ENCODE results near the gene COL1A1.

Gene COL1A1

GRCh38 chr17:50203604-50204345 lies 2.3 kb upstream of the COL1A1 start:
- no peak overlapping the region for H3K4me3 ChIP-seq (ENCODE audit: low read length)
- DNase-seq (ENCODE audit: low read depth, low spot score), result no peak

- H3K4me3 ChIP-seq (ENCODE audit: low read length), result no peak overlapping the region
- DNase-seq (ENCODE audit: low read depth, low spot score), result no peak
Measured at GRCh38 chr17:50203086-50203485, 1.7 kb upstream of the COL1A1 start.

DNA sequence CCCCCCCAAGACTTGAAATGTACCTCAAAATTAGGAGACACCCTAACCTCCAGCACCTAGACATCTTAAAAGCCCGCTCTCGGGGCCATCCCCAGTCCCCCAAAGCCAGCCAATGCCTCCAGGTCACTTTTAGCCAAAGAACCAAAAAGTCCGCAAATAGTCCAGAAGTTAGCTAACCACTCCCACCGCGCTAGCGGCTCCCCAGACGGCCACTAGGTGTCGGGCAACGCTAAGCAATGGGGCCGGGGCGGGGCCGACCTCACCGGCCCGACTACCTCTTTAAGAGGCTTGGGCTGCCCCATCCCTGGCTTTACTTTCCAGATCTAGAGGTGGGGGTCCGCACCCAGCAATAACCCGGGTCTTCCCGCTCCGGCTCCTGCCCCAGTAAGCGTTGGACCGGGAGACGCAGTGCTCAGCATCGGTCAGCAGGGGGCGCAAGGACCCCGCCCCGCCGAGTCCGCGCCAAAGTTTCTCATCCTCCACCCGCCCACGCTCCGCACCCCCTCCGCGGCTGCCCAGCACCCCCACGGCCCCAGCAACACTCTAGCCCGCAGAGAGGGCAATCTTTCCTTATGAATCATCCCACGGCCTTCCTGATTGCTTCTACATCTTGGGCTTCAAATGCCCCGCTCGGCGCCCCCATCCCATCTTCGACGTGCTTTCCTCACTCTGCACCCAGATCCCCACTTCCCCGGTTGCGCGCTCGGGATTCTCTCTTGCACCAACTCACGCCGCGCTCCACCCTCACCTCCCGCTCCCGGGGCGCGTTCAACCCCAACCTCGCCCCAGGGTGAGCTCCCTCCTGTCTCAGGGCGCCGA lies 765 bp downstream of the COL1A1 start:
- peak; percentile 67 for DNase-seq (ENCODE audit: low read depth, low spot score)
- H3K4me3 ChIP-seq (ENCODE audit: low read length), result peak overlapping the region; percentile 51

DNA sequence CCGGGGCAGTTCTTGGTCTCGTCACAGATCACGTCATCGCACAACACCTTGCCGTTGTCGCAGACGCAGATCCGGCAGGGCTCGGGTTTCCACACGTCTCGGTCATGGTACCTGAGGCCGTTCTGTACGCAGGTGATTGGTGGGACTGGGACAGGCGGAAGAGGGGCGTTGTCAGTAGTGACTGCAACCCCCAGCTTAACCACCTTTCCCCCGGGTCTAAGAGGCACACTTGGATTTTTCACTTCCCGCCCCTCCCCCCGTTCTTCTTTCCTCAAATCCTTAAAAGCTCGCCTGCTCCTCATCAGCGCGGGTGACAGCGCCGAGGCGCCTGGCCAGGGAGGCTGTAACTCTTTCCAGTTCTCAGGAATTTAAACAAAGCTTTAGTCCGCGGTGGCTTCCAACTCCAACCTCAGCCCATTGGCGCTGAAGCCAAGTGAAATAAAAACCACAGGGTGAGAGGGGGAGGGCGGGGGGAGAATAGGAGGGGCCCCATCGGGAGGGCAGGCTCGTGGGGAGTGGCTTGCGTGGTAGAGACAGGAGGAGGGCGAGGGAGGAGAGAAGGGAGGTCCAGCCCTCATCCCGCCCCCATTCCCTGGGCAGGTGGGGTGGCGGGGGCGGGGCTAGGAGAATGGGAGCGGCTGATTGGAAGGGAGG lies 1.5 kb downstream of the COL1A1 start:
- peak overlapping the region; percentile 51 for H3K4me3 ChIP-seq (ENCODE audit: low read length)
- peak; percentile 79 for DNase-seq (ENCODE audit: low read depth, low spot score)

GRCh38 chr17:50199211-50199802 lies 2.1 kb downstream of the COL1A1 start:
- DNase-seq (ENCODE audit: low read depth, low spot score), result no peak
- peak overlapping the region; percentile 51 for H3K4me3 ChIP-seq (ENCODE audit: low read length)

DNA sequence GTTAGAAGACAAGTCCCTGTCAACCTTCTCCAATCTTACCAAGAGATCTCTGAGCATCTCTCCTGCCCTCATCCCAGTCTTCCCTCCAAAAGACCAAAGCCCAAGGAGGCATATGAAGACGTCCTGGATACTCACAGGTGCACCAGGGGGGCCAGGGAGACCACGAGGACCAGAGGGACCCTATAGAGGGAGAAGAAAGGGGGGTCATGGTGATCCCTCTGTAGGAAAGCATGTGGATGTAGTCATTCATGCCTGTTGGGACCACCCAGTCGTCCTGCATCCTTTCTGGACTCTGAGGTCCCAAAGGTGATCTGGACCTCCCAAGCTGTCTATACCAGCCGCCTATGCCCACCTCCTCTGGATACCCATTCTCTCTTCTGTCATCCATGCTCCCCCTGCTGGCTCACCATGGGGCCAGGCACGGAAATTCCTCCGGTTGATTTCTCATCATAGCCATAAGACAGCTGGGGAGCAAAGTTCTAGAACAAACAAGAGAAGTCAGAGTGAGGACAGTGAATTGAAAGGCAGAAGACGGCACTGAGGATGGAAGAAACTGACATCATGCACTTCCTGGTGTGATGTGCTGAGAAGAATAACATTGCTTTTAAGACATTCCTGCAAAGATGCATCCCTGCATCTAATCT lies 3.3 kb downstream of the COL1A1 start:
- peak; percentile 46 for DNase-seq (ENCODE audit: low read depth, low spot score)
- H3K4me3 ChIP-seq (ENCODE audit: low read length), result no peak overlapping the region

DNA sequence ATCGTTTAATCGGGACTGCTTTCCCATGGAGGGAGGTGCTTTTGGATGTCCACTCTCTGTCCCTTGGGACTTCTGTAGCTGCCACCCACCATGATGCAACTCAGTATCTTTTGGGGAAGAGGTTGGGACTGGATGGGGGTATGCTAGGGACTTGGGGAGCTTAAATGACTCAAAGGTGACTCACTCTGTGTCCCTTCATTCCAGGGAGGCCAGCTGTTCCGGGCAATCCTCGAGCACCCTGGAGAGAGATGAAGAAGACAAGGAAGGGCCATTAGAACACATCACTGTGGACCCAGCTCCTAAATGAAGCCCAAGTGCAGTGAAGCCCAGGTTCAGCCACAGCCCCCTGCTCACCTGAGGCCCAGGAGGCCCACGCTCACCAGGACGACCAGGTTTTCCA lies 4.6 kb downstream of the COL1A1 start:
- no peak overlapping the region for H3K4me3 ChIP-seq (ENCODE audit: low read length)
- no peak for DNase-seq (ENCODE audit: low read depth, low spot score)

DNA sequence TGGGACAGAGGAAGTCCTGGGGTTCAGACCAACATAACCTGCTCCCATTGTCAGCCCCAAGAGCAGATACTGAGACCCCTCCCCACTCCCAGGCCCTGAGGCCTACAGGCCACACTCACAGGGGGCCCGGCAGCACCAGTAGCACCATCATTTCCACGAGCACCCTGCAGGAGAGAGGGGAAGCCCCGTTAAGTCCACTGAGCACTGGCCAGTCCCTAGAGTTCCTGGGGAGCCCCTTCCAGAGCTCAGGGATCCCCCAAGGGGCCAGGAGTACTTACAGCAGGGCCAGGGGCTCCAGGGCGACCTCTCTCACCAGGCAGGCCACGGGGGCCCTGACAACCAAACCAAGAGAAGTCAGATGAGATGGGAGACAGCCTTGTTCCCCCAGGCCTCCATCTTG lies 5.4 kb downstream of the COL1A1 start:
- no peak overlapping the region for H3K4me3 ChIP-seq (ENCODE audit: low read length)
- DNase-seq (ENCODE audit: low read depth, low spot score), result no peak

DNA sequence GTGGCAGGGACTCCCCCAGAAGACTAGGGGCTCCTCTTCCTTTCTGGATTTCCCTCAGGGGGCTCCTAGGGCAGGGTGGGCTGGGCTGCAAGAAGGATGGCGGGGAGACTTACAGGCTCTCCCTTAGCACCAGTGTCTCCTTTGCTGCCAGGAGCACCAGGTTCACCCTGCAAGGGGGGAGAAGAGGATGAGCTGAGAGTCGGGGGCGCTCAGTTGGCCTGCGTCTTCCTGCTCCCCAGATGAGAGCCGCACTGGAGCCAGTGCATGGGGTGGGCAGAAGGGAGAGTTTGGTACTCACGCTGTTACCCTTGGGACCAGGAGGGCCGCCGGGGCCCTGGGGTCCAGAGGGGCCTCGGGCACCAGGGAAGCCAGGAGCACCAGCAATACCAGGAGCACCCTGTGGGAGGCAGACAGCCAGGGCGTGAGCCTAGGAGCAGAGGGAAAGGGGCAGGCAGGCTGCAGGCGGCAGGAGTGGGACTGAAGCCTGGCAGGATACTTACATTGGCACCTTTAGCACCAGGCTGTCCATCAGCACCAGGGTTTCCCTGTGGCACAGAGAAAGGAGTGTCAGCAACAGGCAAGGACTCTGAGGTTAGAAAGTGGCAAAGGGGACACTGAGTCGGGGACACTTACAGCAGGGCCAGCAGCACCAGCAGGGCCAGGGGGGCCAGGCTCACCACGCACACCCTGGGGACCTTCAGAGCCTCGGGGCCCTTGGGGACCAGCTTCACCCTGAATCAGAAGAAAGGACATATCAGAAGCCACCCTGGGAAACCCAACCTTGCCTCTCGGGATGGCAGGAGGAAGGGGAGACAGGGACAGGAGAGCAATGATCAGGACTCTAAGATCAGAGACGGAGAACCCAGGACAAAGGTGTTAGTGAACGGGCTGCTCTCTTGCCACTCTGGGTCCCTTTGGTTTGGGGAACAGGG lies 6.2 kb downstream of the COL1A1 start:
- H3K4me3 ChIP-seq (ENCODE audit: low read length), result no peak overlapping the region
- no peak for DNase-seq (ENCODE audit: low read depth, low spot score)

GRCh38 chr17:50194140-50194933 lies 7.1 kb downstream of the COL1A1 start:
- no peak overlapping the region for H3K4me3 ChIP-seq (ENCODE audit: low read length)
- DNase-seq (ENCODE audit: low read depth, low spot score), result no peak

GRCh38 chr17:50192618-50193291 lies 8.7 kb downstream of the COL1A1 start:
- no peak overlapping the region for H3K4me3 ChIP-seq (ENCODE audit: low read length)
- DNase-seq (ENCODE audit: low read depth, low spot score), result no peak

DNA sequence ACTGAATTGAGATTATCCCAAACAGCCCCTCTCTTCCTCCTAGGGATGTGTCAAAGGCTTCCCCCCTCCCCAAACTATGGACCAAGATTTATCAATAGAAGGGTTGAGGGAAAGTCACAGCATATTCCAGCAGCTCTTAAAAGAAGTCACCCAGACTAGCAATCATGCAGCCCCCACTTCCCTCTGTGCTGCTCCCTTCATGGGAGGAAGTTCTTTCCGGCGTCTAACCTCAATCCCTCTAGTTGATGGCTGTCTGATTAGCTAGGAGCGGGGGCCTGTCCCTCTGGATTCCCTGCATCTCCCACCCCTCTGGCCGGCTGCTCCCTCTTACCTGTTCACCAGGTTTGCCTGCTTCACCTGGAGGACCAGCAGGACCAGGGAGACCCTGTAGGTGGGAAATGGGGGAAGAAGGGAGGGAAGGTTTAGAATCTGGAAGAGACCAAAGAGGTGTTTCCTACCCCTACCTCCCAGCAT lies 9.2 kb downstream of the COL1A1 start:
- DNase-seq (ENCODE audit: low read depth, low spot score), result no peak

DNA sequence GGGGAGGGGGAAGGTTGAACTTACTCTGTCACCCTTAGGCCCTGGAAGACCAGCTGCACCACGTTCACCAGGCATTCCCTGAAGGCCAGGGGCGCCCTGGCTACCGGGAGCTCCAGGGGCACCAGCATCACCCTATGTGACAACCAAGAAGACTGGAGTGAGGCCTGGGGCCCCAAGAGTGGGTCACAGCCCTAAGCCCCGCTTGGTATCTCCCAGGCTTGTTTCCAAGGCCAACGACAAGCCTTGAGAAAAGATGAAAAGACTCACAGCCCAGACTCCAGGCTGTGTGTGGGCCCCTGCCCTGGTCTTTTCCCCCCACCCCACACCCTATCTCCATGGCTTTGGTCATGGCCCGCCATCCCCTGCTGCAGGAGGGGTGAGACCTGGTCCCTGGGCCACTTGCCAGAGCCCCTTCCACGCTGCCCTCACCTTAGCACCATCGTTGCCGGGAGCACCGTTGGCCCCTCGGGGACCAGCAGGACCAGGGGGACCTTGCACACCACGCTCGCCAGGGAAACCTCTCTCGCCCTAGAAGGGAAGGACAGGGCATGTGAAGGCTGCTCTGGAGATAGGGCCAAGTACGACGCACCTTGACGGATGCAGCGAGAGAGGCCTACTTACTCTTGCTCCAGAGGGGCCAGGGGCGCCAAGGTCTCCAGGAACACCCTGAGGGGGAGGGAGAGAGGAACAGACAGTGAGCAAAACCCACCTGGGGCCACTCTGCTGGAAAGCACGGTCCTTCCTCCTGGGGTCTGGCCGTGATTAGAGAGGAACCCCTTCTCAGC lies 9.9 kb downstream of the COL1A1 start:
- no peak for DNase-seq (ENCODE audit: low read depth, low spot score)

More for the DNA sequence above, 9.2 kb downstream of the COL1A1 start:
- no peak overlapping the region for H3K4me3 ChIP-seq (ENCODE audit: low read length)

GRCh38 chr17:50190603-50191358 lies 10.7 kb downstream of the COL1A1 start:
- no peak overlapping the region for H3K4me3 ChIP-seq (ENCODE audit: low read length)
- no peak for DNase-seq (ENCODE audit: low read depth, low spot score)

More for the DNA sequence above, 9.9 kb downstream of the COL1A1 start:
- H3K4me3 ChIP-seq (ENCODE audit: low read length), result no peak overlapping the region

GRCh38 chr17:50190293-50190602 lies 11.2 kb downstream of the COL1A1 start:
- no peak for DNase-seq (ENCODE audit: low read depth, low spot score)
- H3K4me3 ChIP-seq (ENCODE audit: low read length), result no peak overlapping the region

All from Jurkat, Clone E6-1 (cell line).